K562 (cell line): ENCODE measurements around the gene TSPAN18. TPM values are rescaled to one million over a fixed set of nuclear protein-coding genes. Genes with fewer than 3 reads are reported as not detected.

Experiments
- ATAC-seq: fragments of 200-7000 bp; cut with Tn5 transposase; 3 replicates; pipeline ENCODE4 v1.9.1; 2020; ENCODE audit warnings: moderate library complexity
- BruUV-seq: library from RNA; stranded (reverse); fragments of 400-500 nt; replicated peaks from 2 replicates; lab custom pipeline; 2021; lab: Mats Ljungman, UMichigan
- CTCF ChIA-PET: fragments of 300-600 bp; formaldehyde crosslinking; extraction: SDS; loops from one replicate; lab custom pipeline; 2021; ENCODE audit warnings: low intra/inter-chr PET ratio; lab: Yijun Ruan, JAX
- POLR2A ChIA-PET: fragments of 300-600, 350-650 bp; sonication (Branson Sonifier 250); formaldehyde crosslinking; extraction: SDS; loops from one replicate; lab custom pipeline; 2021; ENCODE audit warnings: antibody characterized with exemption, inconsistent platforms; lab: Yijun Ruan, JAX
- DNase-seq, 4 experiments: peaks; one replicate each; pipeline versions ENCODE4 v3.0.0 to v3.0.0-alpha.2; 2011 to 2018; ENCODE audit warnings: low spot score in 3 of 4, mixed read lengths in 3 of 4; ENCODE audit errors: extremely low read depth in 1 of 4
- FAIRE-seq: peaks from 2 replicates; lab custom pipeline; 2011; peaks lifted over from hg19 to GRCh38; lab: Jason Lieb, UNC
- H2AFZ ChIP-seq: 2 replicates; pipeline ENCODE4 v1.6.0; 2011; ENCODE audit warnings: low read depth, low read length, control low read depth, inconsistent platforms
- H3K27ac ChIP-seq: fragments of 200-600 bp; 3 replicates; pipeline ENCODE4 v1.8.0; 2011; ENCODE audit warnings: low read depth, mild to moderate bottlenecking, control low read depth, inconsistent platforms, low read length, moderate library complexity, mixed read lengths; ENCODE audit errors: extremely low read depth
- H3K27me3 ChIP-seq, 2 experiments: fragments of 300-600 bp in 1 of 2; 2 replicates in 1 of 2; 3 replicates in 1 of 2; pipeline versions ENCODE4 v1.6.0 to v1.8.0; 2011; ENCODE audit warnings: inconsistent platforms in 2 of 2, low read length in 2 of 2, mild to moderate bottlenecking in 1 of 2, mixed read lengths in 1 of 2, moderate library complexity in 1 of 2; ENCODE audit not compliant: control insufficient read depth in 2 of 2, insufficient read depth in 2 of 2
- H3K36me3 ChIP-seq: fragments of 300-600 bp; 3 replicates; pipeline ENCODE4 v1.8.0; 2011; ENCODE audit warnings: mild to moderate bottlenecking, low read length, inconsistent platforms; ENCODE audit not compliant: control insufficient read depth, insufficient read depth
- H3K4me1 ChIP-seq, 2 experiments: fragments of 200-600 bp in 1 of 2; replicated peaks in 1 of 2; 2 replicates in 1 of 2; 3 replicates in 1 of 2; pipeline versions ENCODE4 v1.5.1 to v1.8.0; 2011; ENCODE audit warnings: inconsistent platforms in 2 of 2, low read length in 2 of 2, mild to moderate bottlenecking in 1 of 2, mixed read lengths in 1 of 2, moderate library complexity in 1 of 2; ENCODE audit not compliant: control insufficient read depth in 2 of 2, insufficient read depth in 2 of 2
- H3K4me2 ChIP-seq: 2 replicates; pipeline ENCODE4 v1.6.1; 2011; ENCODE audit warnings: low read length, control low read depth, inconsistent platforms, mixed read lengths; ENCODE audit not compliant: insufficient read depth
- H3K4me3 ChIP-seq: fragments of 200-600 bp; sonication (generic), shearing (Covaris generic); 2 replicates; pipeline ENCODE4 v1.5.1; 2016; ENCODE audit warnings: control low read depth, inconsistent platforms
- H3K79me2 ChIP-seq: fragments of 200-600 bp; 3 replicates; pipeline ENCODE4 v1.8.0; 2011; ENCODE audit warnings: low read length, inconsistent platforms; ENCODE audit not compliant: control insufficient read depth, insufficient read depth
- H3K9ac ChIP-seq, 2 experiments: 2 replicates each; pipeline versions ENCODE4 v1.6.0 to v1.6.1; 2011; ENCODE audit warnings: low read depth in 2 of 2, low read length in 2 of 2, control low read depth in 1 of 2, inconsistent platforms in 1 of 2, mild to moderate bottlenecking in 1 of 2, mixed read lengths in 1 of 2; ENCODE audit not compliant: insufficient read depth in 1 of 2
- H3K9me1 ChIP-seq: one replicate; pipeline ENCODE4 v1.6.0; 2011; ENCODE audit warnings: inconsistent platforms, mild to moderate bottlenecking, low read length, moderate library complexity; ENCODE audit not compliant: control insufficient read depth, insufficient read depth
- H3K9me3 ChIP-seq: replicated peaks from 2 replicates; pipeline ENCODE4 v1.5.1; 2011; ENCODE audit warnings: low read depth, low read length, inconsistent platforms; ENCODE audit not compliant: control insufficient read depth, insufficient read depth
- H4K20me1 ChIP-seq: replicated peaks from 2 replicates; pipeline ENCODE4 v1.6.1; 2011; ENCODE audit warnings: low read length, inconsistent platforms, mixed read lengths; ENCODE audit not compliant: control insufficient read depth, insufficient read depth
- CBFA2T3 ChIP-seq: fragments of 450-650 bp; IDR thresholded peaks from 2 replicates; pipeline ENCODE4 v1.6.1; 2017
- CBX1 ChIP-seq: sonication (generic); IDR thresholded peaks from 2 replicates; pipeline ENCODE4 v1.6.1; 2016; ENCODE audit warnings: antibody characterized with exemption, low read depth, mild to moderate bottlenecking
- CHD7 ChIP-seq: fragments of 200-600 bp; sonication (generic); IDR thresholded peaks from one replicate; pipeline ENCODE4 v1.6.1; 2012; ENCODE audit warnings: mild to moderate bottlenecking, low read depth, low read length, inconsistent platforms
- MEIS2 ChIP-seq: fragments of 450-650 bp; IDR thresholded peaks from 2 replicates; pipeline ENCODE4 v1.6.1; 2014; ENCODE audit warnings: mild to moderate bottlenecking; ENCODE audit not compliant: partially characterized antibody
- MLLT1 ChIP-seq, 2 experiments: fragments of 450-650 bp; IDR thresholded peaks; 2 replicates each; pipeline ENCODE4 v1.6.1; 2016
- WGBS: fragments of 100-300 bp; shearing (Covaris generic); methylation state at CpG from one replicate; pipeline ENCODE4 v1.1.6; 2016; ENCODE audit warnings: low coverage, mixed read lengths; ENCODE audit not compliant: insufficient coverage; ENCODE audit errors: missing lambda C conversion rate; 5-methylcytosine and 5-hydroxymethylcytosine counted together
- in situ Hi-C: fragments of 300-500 bp; cut with MboI; formaldehyde crosslinking; loops from 4 replicates; pipeline ENCODE4 v1.15.0; 2018; ENCODE audit warnings: inconsistent platforms, mixed read lengths
- intact Hi-C: fragments of 100-400 bp; cut with micrococcal nuclease; formaldehyde crosslinking; loops from 2 replicates; pipeline ENCODE4 v1.14.2; 2022
- polyA plus RNA-seq, 8 experiments: library from polyadenylated mRNA; depleted of rRNA in 4 of 8; stranded (reverse) in 5 of 8; unstranded in 3 of 8; fragments of >200 nt; fragmentation: Nextera tagmentation in 2 of 8; fragmentation: Illumina TruSeq in 1 of 8; extraction: Ambion mirVana in 2 of 8; extraction: Trizol in 1 of 8; gene quantifications; 2 replicates each; pipeline versions ENCODE4 v1.2.1 to v1.2.3, GENCODE V29; 2011 to 2014; ENCODE audit warnings: inconsistent platforms in 1 of 8, missing spikeins in 1 of 8
- total RNA-seq, 7 experiments: library from RNA; depleted of rRNA in 6 of 7; stranded (reverse); fragments of >200 nt in 6 of 7; fragmentation: Illumina TruSeq in 2 of 7; extraction: Trizol in 2 of 7; gene quantifications; 2 replicates each; pipeline versions ENCODE4 v1.2.1 to v1.2.3, GENCODE V29; 2011 to 2021; ENCODE audit warnings: low replicate concordance in 1 of 7

TSPAN18 gene
- total and polyA plus RNA-seq, 9 of the 15 experiments (the other 6 are each of a cell fraction or from before 2014, with no cell fraction given): 0.17 to 0.35 (median 0.22) TPM; not detected in 4

GRCh38 chr11:44778195-44779100 is 51.7 kb downstream of the TSPAN18 start:
- Histone ChIP-seq H3K4me2 (0 out of 2 replicates have a peak overlapping the region, but pooled peaks have one; percentile 22), H3K4me3 (no peak overlapping the region), H3K36me3 (no peaks in the 10 kb centered on the region), H2AFZ (peak overlapping the region; percentile 68), H3K27ac (no peak overlapping the region), H3K4me1 (peaks cover 8 to 30% of the 10 kb centered on the region in 2 experiments; a peak in 3 of 5 replicates), H3K27me3 (peaks cover 3 to 10% of the 10 kb centered on the region in 2 experiments; a peak in 3 of 5 replicates), H3K9me1 (no peaks in the 10 kb centered on the region), H3K79me2 (no peaks in the 10 kb centered on the region), H3K9me3 (no peaks in the 10 kb centered on the region; the same call in 1 of the 2 replicates), H4K20me1 (peaks cover 5% of the 10 kb centered on the region; the same call in 1 of the 2 replicates), H3K9ac (no peak overlapping the region)
- ChIA-PET POLR2A (interaction anchor here (0.6 kb wide), 1 partner anchor 381 kb away, joined by 3 read pairs; no protein-coding TSS in a partner anchor), CTCF (no interaction called here)
- intact Hi-C loops (loop anchor here (5.0 kb wide), 1 partner anchor 51 kb away; the partner anchor contains the start of gene TSPAN18), in situ Hi-C loops (no loop called here)
- DNase-seq: peak; percentile 21 to 45 (median 27)
- 76% methylated on average over 5 of the region's 5 CpGs for WGBS
- no peak for FAIRE-seq
- no TSS peak for BruUV-seq
- ATAC-seq: no peak
- TF ChIP-seq CBX1 (no peak), CBFA2T3 (0 out of 2 replicates have a peak, but pooled peaks have one; percentile 4), MLLT1 (IDR thresholded peaks at IDR 0.05) (peak in 1 of 2 experiments; percentile 98; a peak in 2 of 4 replicates), MEIS2 (no peak), CHD7 (no peak)
